ENCODE measurements around the gene LPCAT1. TPM values are rescaled to one million over a fixed set of nuclear protein-coding genes. Genes with fewer than 3 reads are reported as not detected.
"Not testable (repeated sequence)": the region's sequence is repeated elsewhere in the genome, so short reads cannot be mapped to it uniquely, and the experiment has no call there.

LPCAT1 gene
- total RNA-seq, 4 donors from 2014 or later = 23.4 to 45.3 (median 26.8) TPM

- TF ChIP-seq POLR2A (IDR thresholded peaks at IDR 0.05) (no peak), EP300 (IDR thresholded peaks at IDR 0.05) (no peak), CTCF (IDR thresholded peaks at IDR 0.05) (no peak)
- Histone ChIP-seq H3K4me1 (peaks cover 0 to 49% (median 10%) of the 10 kb centered on the region in 4 donors), H3K9me3 (no peaks in the 10 kb centered on the region), H3K27ac (no peak overlapping the region), H3K4me3 (no peak overlapping the region), H3K36me3 (peaks cover 0 to 17% (median 0%) of the 10 kb centered on the region in 3 donors), H3K27me3 (no peaks in the 10 kb centered on the region)
- 77 to 86% methylated on average over 20 to 24 of the region's 24 CpGs for WGBS, 2 donors
- no peak for DNase-seq (ENCODE audit: low spot score in 2 of 2)
These were observed 18.1 kb downstream of the LPCAT1 start for GRCh38 chr5:1505506-1506241.

DNA sequence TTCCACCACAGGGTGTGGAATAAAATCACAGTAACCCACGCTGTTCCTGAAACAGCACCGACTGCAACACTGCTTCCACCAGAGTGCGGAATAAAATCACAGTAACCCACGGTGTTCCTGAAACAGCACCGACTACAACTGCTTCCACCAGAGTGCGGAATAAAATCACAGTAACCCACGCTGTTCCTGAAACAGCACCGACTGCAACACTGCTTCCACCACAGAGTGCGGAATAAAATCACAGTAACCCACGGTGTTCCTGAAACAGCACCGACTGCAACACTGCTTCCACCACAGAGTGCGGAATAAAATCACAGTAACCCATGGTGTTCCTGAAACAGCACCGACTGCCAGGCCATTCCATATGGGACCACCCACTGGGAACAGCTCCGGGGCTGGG is 18.7 kb downstream of the LPCAT1 start:
- Histone ChIP-seq H3K36me3 (peaks cover 0 to 13% (median 0%) of the 10 kb centered on the region in 3 donors), H3K4me1 (peaks cover 0 to 55% (median 11%) of the 10 kb centered on the region in 4 donors)
- not testable (repeated sequence) for H3K27ac ChIP-seq; DNase-seq (ENCODE audit: low spot score in 2 of 2); H3K9me3 ChIP-seq; H3K27me3 ChIP-seq; H3K4me3 ChIP-seq
- WGBS, 2 donors = 69 to 72% methylated on average over 14 of the region's 14 CpGs

GRCh38 chr5:1504617-1505016 is 19.1 kb downstream of the LPCAT1 start:
- 84 to 93% methylated on average over 12 of the region's 12 CpGs for WGBS, 2 donors
- Histone ChIP-seq H3K9me3 (no peaks in the 10 kb centered on the region), H3K27me3 (no peaks in the 10 kb centered on the region), H3K36me3 (peaks cover 0 to 13% (median 0%) of the 10 kb centered on the region in 3 donors), H3K4me3 (no peak overlapping the region), H3K27ac (peak overlapping the region in 1 of 4 donors; percentile 70), H3K4me1 (peaks cover 0 to 57% (median 11%) of the 10 kb centered on the region in 4 donors)
- DNase-seq (ENCODE audit: low spot score in 2 of 2) = no peak
- TF ChIP-seq CTCF (IDR thresholded peaks at IDR 0.05) (no peak), EP300 (IDR thresholded peaks at IDR 0.05) (no peak), POLR2A (IDR thresholded peaks at IDR 0.05) (no peak)

DNA sequence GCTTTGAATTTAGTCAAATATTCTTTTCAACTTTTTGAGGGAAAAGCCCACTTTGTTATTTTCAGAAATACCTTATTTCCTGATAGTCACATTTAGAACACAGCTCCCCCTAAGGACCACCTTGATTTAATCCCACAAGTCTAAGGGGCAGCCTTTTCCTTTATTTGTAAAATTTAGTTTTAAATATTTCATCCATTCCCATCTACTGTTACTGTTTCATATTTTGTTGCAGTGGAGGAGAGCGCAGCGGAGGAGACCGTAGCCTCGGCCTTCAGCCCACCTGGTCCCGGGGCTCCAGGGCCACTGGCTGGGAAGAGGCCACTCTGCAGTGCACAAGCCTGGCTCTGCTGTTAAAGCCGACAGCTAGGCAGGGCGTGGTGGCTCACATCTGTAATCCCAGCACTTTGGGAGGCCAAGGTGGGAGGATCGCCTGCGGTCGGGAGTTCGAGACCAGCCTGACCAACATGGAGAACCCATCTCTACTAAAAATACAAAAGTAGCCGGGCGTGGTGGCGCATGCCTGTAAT is 19.6 kb downstream of the LPCAT1 start:
- Histone ChIP-seq H3K27ac (peak overlapping the region in 3 of 4 donors; percentile 9 to 70 (median 61)), H3K4me3 (no peak overlapping the region), H3K4me1 (peaks cover 0 to 57% (median 11%) of the 10 kb centered on the region in 4 donors), H3K36me3 (peaks cover 0 to 12% (median 0%) of the 10 kb centered on the region in 3 donors), H3K9me3 (no peaks in the 10 kb centered on the region), H3K27me3 (no peaks in the 10 kb centered on the region)
- DNase-seq (ENCODE audit: low spot score in 2 of 2) = no peak
- TF ChIP-seq EP300 (IDR thresholded peaks at IDR 0.05) (no peak), POLR2A (IDR thresholded peaks at IDR 0.05) (no peak), CTCF (IDR thresholded peaks at IDR 0.05) (no peak)
- 90 to 96% methylated on average over 14 of the region's 14 CpGs for WGBS, 2 donors

DNA sequence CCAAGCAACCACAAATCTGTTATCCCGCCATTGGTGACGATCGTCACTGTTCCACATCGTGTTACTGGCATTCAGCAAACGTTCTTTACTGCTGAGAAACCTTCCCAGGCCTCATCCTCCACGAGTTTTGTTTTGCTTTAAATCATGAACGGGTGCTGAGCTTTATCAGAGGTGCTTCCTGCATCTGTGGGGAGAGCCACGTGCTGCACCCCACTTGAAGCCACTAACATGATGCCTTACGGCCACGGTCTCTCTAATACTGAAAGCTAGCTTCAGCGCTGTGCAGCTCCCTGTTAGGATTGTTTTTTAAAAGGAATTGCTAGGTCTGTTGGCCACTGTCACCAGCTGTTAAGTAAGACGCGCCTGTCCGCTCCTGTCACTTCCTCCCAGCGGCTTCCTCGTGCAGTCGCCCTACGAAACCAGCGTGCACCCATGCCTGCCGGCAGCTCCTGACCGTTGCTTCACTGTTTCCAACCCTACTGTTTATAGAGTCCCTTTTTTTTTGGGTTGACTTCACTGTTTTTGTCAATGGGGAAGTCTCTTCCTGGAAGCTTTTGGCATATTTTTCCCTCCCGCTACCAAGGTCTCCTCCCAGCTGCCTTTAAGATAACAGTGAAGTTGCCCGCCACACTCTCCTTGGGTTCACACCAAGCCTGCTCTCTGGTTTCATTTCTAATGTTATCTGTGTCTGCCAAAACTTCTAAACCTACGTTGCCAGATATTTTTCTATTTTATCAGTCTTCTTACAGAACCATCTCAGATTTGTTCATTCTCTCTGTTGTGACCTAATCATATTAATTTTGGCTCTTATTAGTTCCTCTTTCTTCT is 20.3 kb downstream of the LPCAT1 start:
- H3K27ac ChIP-seq = peak overlapping the region in 3 of 4 donors; percentile 40 to 70 (median 61)
- peak overlapping the region in 1 of 4 donors; percentile 2 for H3K4me3 ChIP-seq
- TF ChIP-seq EP300 (IDR thresholded peaks at IDR 0.05) = peak; percentile 73 to 85
- TF ChIP-seq CTCF (IDR thresholded peaks at IDR 0.05) = no peak
- no peaks in the 10 kb centered on the region for H3K27me3 ChIP-seq
- WGBS, 2 donors = 67 to 70% methylated on average over 24 of the region's 24 CpGs
- H3K4me1 ChIP-seq = peaks cover 0 to 57% (median 11%) of the 10 kb centered on the region in 4 donors
- peaks cover 0 to 5% (median 0%) of the 10 kb centered on the region in 3 donors for H3K36me3 ChIP-seq
- no peaks in the 10 kb centered on the region for H3K9me3 ChIP-seq
- DNase-seq (ENCODE audit: low spot score in 2 of 2) = peak in 1 of 2 donors; percentile 50

Measured in tibial nerve (tissue), 4 donors.